H9 (cell line): ENCODE results near the gene AGO1. TPM values are rescaled to one million over a fixed set of nuclear protein-coding genes. Genes with fewer than 3 reads are reported as not detected.

ENCODE experiments used
- DNase-seq: peaks from one replicate; pipeline ENCODE4 v3.0.0-alpha.2; 2017
- H2AFZ ChIP-seq: one replicate; pipeline ENCODE4 v1.6.1; 2013; ENCODE audit warnings: mild to moderate bottlenecking, low read length, control low read depth, moderate library complexity
- H2AK5ac ChIP-seq: 2 replicates; pipeline ENCODE4 v1.6.1; 2013; ENCODE audit warnings: low read length, control low read depth, mixed read lengths; ENCODE audit not compliant: insufficient read length
- H2BK120ac ChIP-seq: one replicate; pipeline ENCODE4 v1.6.1; 2013; ENCODE audit warnings: low read depth, mild to moderate bottlenecking, low read length, control low read depth, inconsistent platforms; ENCODE audit not compliant: poor library complexity, severe bottlenecking
- H2BK12ac ChIP-seq: 2 replicates; pipeline ENCODE4 v1.6.1; 2013; ENCODE audit warnings: low read length, control low read depth, mixed read lengths, low read depth; ENCODE audit not compliant: insufficient read length
- H2BK15ac ChIP-seq: 2 replicates; pipeline ENCODE4 v1.6.1; 2013; ENCODE audit warnings: low read depth, low read length, control low read depth
- H2BK20ac ChIP-seq: one replicate; pipeline ENCODE4 v1.6.1; 2013; ENCODE audit warnings: low read depth, mild to moderate bottlenecking, low read length, control low read depth, inconsistent platforms; ENCODE audit not compliant: poor library complexity, severe bottlenecking
- H2BK5ac ChIP-seq: 2 replicates; pipeline ENCODE4 v1.6.1; 2013; ENCODE audit warnings: low read length, control low read depth, mixed read lengths; ENCODE audit not compliant: insufficient read length
- H3K14ac ChIP-seq: 2 replicates; pipeline ENCODE4 v1.6.1; 2013; ENCODE audit warnings: low read length, control low read depth; ENCODE audit not compliant: insufficient read depth
- H3K18ac ChIP-seq: 2 replicates; pipeline ENCODE4 v1.6.1; 2013; ENCODE audit warnings: low read depth, mild to moderate bottlenecking, mixed read lengths, low read length, control low read depth; ENCODE audit not compliant: insufficient read length
- H3K23ac ChIP-seq: 2 replicates; pipeline ENCODE4 v1.6.1; 2013; ENCODE audit warnings: low read length, control low read depth, mixed read lengths, low read depth; ENCODE audit not compliant: insufficient read length
- H3K23me2 ChIP-seq: 2 replicates; pipeline ENCODE4 v1.6.1; 2013; ENCODE audit warnings: low read depth, mild to moderate bottlenecking, mixed read lengths, low read length, control low read depth; ENCODE audit not compliant: insufficient read length, poor library complexity, severe bottlenecking
- H3K27ac ChIP-seq: 2 replicates; pipeline ENCODE4 v1.5.1; 2013; ENCODE audit warnings: low read length, control low read depth, mixed read lengths, low read depth; ENCODE audit not compliant: insufficient read length
- H3K27me3 ChIP-seq: 2 replicates; pipeline ENCODE4 v1.6.1; 2013; ENCODE audit warnings: low read length, control low read depth, inconsistent platforms; ENCODE audit not compliant: insufficient read depth
- H3K4ac ChIP-seq: 2 replicates; pipeline ENCODE4 v1.6.1; 2013; ENCODE audit warnings: low read depth, mild to moderate bottlenecking, control low read depth, inconsistent platforms, low read length, moderate library complexity
- H3K4me1 ChIP-seq: 2 replicates; pipeline ENCODE4 v1.6.1; 2013; ENCODE audit warnings: low read length, control low read depth, inconsistent platforms; ENCODE audit not compliant: insufficient read depth
- H3K4me2 ChIP-seq: 2 replicates; pipeline ENCODE4 v1.6.1; 2013; ENCODE audit warnings: low read length, control low read depth, mixed read lengths; ENCODE audit not compliant: insufficient read length, insufficient read depth
- H3K56ac ChIP-seq: 2 replicates; pipeline ENCODE4 v1.6.1; 2013; ENCODE audit warnings: low read depth, mild to moderate bottlenecking, mixed read lengths, low read length, control low read depth; ENCODE audit not compliant: insufficient read length
- H3K79me1 ChIP-seq: 2 replicates; pipeline ENCODE4 v1.6.1; 2013; ENCODE audit warnings: low read depth, mild to moderate bottlenecking, moderate library complexity, low read length, control low read depth, inconsistent platforms; ENCODE audit not compliant: insufficient read depth, poor library complexity, severe bottlenecking
- H3K79me2 ChIP-seq: 2 replicates; pipeline ENCODE4 v1.6.1; 2013; ENCODE audit warnings: low read length, control low read depth, inconsistent platforms; ENCODE audit not compliant: insufficient read depth
- H3K9ac ChIP-seq: 2 replicates; pipeline ENCODE4 v1.6.1; 2013; ENCODE audit warnings: low read length, control low read depth, mixed read lengths; ENCODE audit not compliant: insufficient read length; ENCODE audit errors: extremely low read depth
- H3K9me3 ChIP-seq: one replicate; pipeline ENCODE4 v1.6.1; 2013; ENCODE audit warnings: low read depth, low read length, inconsistent platforms; ENCODE audit not compliant: control insufficient read depth
- H3T11ph ChIP-seq: one replicate; pipeline ENCODE4 v1.6.1; 2013; ENCODE audit warnings: mild to moderate bottlenecking, low read length, control low read depth, inconsistent platforms
- H4K20me1 ChIP-seq: one replicate; pipeline ENCODE4 v1.6.1; 2013; ENCODE audit not compliant: control insufficient read depth, insufficient read length, insufficient read depth
- H4K5ac ChIP-seq: 2 replicates; pipeline ENCODE4 v1.6.1; 2013; ENCODE audit warnings: low read depth, mild to moderate bottlenecking, mixed read lengths, low read length, control low read depth; ENCODE audit not compliant: insufficient read length
- H4K8ac ChIP-seq: replicated peaks from 2 replicates; pipeline ENCODE4 v1.6.1; 2013; ENCODE audit warnings: low read length, control low read depth, mixed read lengths, low read depth; ENCODE audit not compliant: insufficient read length
- H4K91ac ChIP-seq: 2 replicates; pipeline ENCODE4 v1.6.1; 2013; ENCODE audit warnings: low read depth, mild to moderate bottlenecking, moderate library complexity, mixed read lengths, low read length, control low read depth; ENCODE audit not compliant: insufficient read length
- H3K27ac Mint-ChIP-seq, 3 experiments: 2 replicates in 2 of 3; 3 replicates in 1 of 3; pipeline ENCODE4 v1.8.0; 2020 to 2021; ENCODE audit warnings: mixed read lengths in 3 of 3, mild to moderate bottlenecking in 1 of 3, moderate library complexity in 1 of 3
- H3K27me3 Mint-ChIP-seq: 2 replicates; pipeline ENCODE4 v1.8.0; 2021; ENCODE audit warnings: low read depth, mild to moderate bottlenecking, moderate library complexity, mixed read lengths
- H3K36me3 Mint-ChIP-seq, 3 experiments: 2 replicates in 2 of 3; 3 replicates in 1 of 3; pipeline ENCODE4 v1.8.0; 2020 to 2021; ENCODE audit warnings: low read depth in 3 of 3, mixed read lengths in 3 of 3; ENCODE audit not compliant: insufficient read depth in 1 of 3
- H3K4me1 Mint-ChIP-seq, 2 experiments: 2 replicates each; pipeline ENCODE4 v1.8.0; 2020; ENCODE audit warnings: mixed read lengths in 2 of 2
- H3K4me3 Mint-ChIP-seq, 2 experiments: 2 replicates in 1 of 2; 3 replicates in 1 of 2; pipeline ENCODE4 v1.8.0; 2020 to 2021; ENCODE audit warnings: mild to moderate bottlenecking in 2 of 2, mixed read lengths in 2 of 2, moderate library complexity in 1 of 2
- H3K9me3 Mint-ChIP-seq, 2 experiments: 2 replicates in 1 of 2; 3 replicates in 1 of 2; pipeline ENCODE4 v1.8.0; 2020; ENCODE audit warnings: mild to moderate bottlenecking in 2 of 2, mixed read lengths in 2 of 2, moderate library complexity in 1 of 2
- CTCF ChIP-seq: fragments of 200-600 bp; sonication (generic); conservative IDR thresholded peaks from 3 replicates; pipeline ENCODE4 v1.8.0; 2021; ENCODE audit warnings: antibody characterized with exemption, mild to moderate bottlenecking
- WGBS: extraction: QIAGEN DNeasy Blood & Tissue Kit; methylation state at CpG from one replicate; pipeline ENCODE4 v1.1.7; 2013; ENCODE audit warnings: missing lambda C conversion rate, low lambda C conversion rate, mixed read lengths; ENCODE audit not compliant: insufficient read length; ENCODE audit errors: extremely low coverage; 5-methylcytosine and 5-hydroxymethylcytosine counted together
- total RNA-seq: library from RNA; stranded (reverse); gene quantifications from 2 replicates; pipeline ENCODE4 v1.2.1, GENCODE V29; 2021

The AGO1 gene
- total RNA-seq, 1 experiment from 2014 or later = 74.2 TPM

DNA sequence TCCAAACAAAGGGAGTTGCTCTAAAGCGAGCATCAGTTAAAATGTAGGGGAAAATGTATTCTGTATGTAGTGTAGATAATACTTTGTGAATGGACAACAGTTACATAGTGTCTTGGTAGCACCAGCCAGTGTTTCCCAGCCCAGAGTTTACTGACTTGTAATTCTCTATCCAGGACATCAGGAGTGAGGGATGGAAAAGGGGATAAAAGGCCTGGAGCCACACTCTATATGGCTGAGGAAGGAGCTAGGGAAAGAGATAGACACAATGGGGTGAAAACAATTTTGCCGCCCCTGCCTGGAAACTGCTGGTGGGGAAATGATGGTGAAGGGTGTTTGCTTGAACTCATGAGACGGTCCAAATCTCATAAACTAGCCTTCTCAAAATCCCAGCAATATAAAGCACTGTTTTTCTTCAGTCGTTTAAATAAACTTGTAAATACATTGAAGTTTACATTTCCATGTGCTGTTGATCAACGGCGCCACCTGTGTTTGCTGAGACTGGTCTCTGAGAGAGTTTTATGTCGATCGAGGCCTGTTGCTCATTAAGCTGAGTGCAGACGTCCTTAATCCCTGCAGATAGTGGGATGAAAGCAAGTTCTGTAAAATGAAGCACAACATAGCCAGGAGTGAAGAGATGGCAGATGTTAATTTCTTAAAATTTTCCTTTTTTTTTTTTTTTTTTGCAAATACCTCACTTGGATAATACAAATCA lies 27.9 kb upstream of the AGO1 start:
- Mint-ChIP-seq H3K9me3 (no peaks in the 10 kb centered on the region), H3K36me3 (peaks cover 3 to 41% (median 29%) of the 10 kb centered on the region in 3 experiments; a peak in 5 of 7 replicates), H3K4me3 (no peak overlapping the region), H3K4me1 (peaks cover 4 to 14% of the 10 kb centered on the region in 2 experiments), H3K27me3 (no peaks in the 10 kb centered on the region), H3K27ac (peak overlapping the region in 2 of 3 experiments; percentile 10 to 87; a peak in 4 of 7 replicates)
- Histone ChIP-seq H4K20me1 (no peaks in the 10 kb centered on the region), H4K8ac (no peak overlapping the region), H2BK5ac (no peak overlapping the region), H4K5ac (no peak overlapping the region), H2BK120ac (no peak overlapping the region), H3K23me2 (no peaks in the 10 kb centered on the region), H3K4me1 (no peaks in the 10 kb centered on the region), H3K27me3 (no peaks in the 10 kb centered on the region), H3K23ac (no peak overlapping the region), H3K9me3 (no peaks in the 10 kb centered on the region), H3K18ac (no peak overlapping the region), H2BK12ac (no peak overlapping the region), H3K14ac (no peak overlapping the region), H3K56ac (no peak overlapping the region), H2BK20ac (no peak overlapping the region), H3K27ac (no peak overlapping the region), H3K4me2 (no peak overlapping the region), H2BK15ac (no peak overlapping the region), H2AFZ (no peak overlapping the region), H3K9ac (no peak overlapping the region), H3K4ac (no peak overlapping the region), H4K91ac (no peak overlapping the region), H3T11ph (no peak overlapping the region), H3K79me2 (no peaks in the 10 kb centered on the region), H2AK5ac (no peak overlapping the region), H3K79me1 (no peaks in the 10 kb centered on the region)
- DNase-seq = peak; percentile 35
- peak; percentile 49 for TF ChIP-seq CTCF
- WGBS = no CpG with 5 or more reads among the region's 9 CpGs
